Kidney epithelial cell (primary cell): ENCODE measurements around the gene NRIP3. TPM values are rescaled to one million over a fixed set of nuclear protein-coding genes. Genes with fewer than 3 reads are reported as not detected.

Experiments used
- DNase-seq: peaks from one replicate; pipeline ENCODE4 v3.0.0-alpha.2; 2010; ENCODE audit warnings: low read depth
- H3K27me3 ChIP-seq: 2 replicates; pipeline ENCODE4 v1.6.0; 2011; ENCODE audit warnings: low read length; ENCODE audit not compliant: control insufficient read depth, insufficient read depth
- H3K36me3 ChIP-seq: 2 replicates; pipeline ENCODE4 v1.5.1; 2011; ENCODE audit warnings: low read length; ENCODE audit not compliant: control insufficient read depth, insufficient read depth
- H3K4me3 ChIP-seq: 2 replicates; pipeline ENCODE4 v1.5.1; 2011; ENCODE audit warnings: low read depth, mild to moderate bottlenecking, control low read depth, low read length
- CTCF ChIP-seq: IDR thresholded peaks from 2 replicates; pipeline ENCODE4 v1.5.1; 2011; ENCODE audit warnings: mild to moderate bottlenecking, moderate library complexity, low read length, control low read depth, inconsistent platforms; ENCODE audit not compliant: insufficient read depth, poor library complexity, severe bottlenecking
- total RNA-seq: library from RNA; depleted of rRNA; stranded (reverse); fragments of >200 nt; gene quantifications from 2 replicates; pipeline ENCODE4 v1.2.3, GENCODE V29; 2015

NRIP3 gene
- total RNA-seq, 1 donor from 2014 or later: 20.5 TPM

DNA sequence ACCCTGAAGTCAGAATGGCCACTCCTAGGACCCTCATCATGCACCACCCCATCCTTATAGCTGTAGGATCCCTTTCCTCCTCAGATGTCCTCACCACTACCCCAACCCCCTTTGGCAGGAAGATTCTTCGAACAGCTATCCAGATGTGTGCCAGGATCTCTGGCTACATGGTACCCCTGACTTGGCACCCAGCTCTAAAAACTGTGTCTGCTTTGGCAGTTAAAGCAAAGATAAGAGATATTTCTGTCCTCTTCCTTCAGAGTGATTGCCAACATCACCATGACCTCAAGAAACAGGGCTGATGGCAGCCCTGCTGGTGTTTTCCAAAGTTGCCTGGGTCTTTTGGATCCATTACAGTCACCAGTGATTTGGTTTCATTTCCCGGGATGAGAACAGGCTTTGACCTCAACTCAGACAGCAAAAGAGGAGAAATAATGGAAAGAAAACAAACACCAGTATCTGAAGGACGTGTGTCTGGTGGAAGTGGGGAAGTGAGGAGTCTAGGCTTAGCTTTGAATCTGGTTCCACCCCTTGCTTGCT lies 4.3 kb upstream of the NRIP3 start:
- peaks cover 26% of the 10 kb centered on the region for H3K27me3 ChIP-seq
- no peak for TF ChIP-seq CTCF
- H3K4me3 ChIP-seq: no peak overlapping the region
- no peak for DNase-seq
- H3K36me3 ChIP-seq: no peaks in the 10 kb centered on the region

GRCh38 chr11:9005087-9005486 lies 1.3 kb upstream of the NRIP3 start:
- peaks cover 26% of the 10 kb centered on the region for H3K27me3 ChIP-seq
- no peaks in the 10 kb centered on the region for H3K36me3 ChIP-seq
- H3K4me3 ChIP-seq: no peak overlapping the region
- TF ChIP-seq CTCF: no peak
- DNase-seq: no peak

GRCh38 chr11:9004183-9004926 lies 554 bp upstream of the NRIP3 start:
- Histone ChIP-seq H3K36me3 (no peaks in the 10 kb centered on the region), H3K4me3 (peak overlapping the region; percentile 40), H3K27me3 (peaks cover 26% of the 10 kb centered on the region)
- no peak for DNase-seq
- no peak for TF ChIP-seq CTCF

DNA sequence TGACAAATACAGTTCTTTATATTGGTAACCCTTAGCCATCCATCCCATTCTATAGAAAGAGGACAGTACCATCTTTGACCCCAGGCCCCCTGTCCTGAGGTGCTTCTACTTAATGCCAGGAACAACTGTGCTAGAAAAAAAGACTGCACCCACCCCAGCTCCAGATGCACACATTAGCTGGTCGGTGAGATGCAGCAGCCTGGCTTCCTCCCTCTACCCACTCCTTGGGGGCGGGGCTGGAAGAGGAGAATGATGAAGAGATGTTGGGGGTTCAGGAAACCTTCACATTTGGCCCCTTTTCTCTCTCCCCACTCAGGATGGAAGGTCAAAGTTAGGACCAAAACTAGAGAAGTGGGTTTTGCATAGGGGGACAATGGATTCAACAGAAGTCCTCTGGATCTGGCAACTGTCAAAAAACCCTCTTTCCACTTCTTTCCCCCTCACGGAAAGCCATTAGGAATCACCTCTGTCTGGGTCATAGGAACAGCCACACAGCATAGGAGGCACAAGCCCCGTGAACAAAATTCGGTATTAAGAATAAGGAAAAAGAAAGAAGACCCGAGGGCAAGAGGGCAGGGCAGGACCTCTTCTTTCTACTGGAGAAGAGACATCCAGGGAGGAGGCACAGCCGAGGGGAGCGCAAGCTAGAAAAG lies 755 bp downstream of the NRIP3 start:
- Histone ChIP-seq H3K4me3 (peak overlapping the region; percentile 40), H3K27me3 (peaks cover 26% of the 10 kb centered on the region), H3K36me3 (no peaks in the 10 kb centered on the region)
- no peak for TF ChIP-seq CTCF
- no peak for DNase-seq

GRCh38 chr11:9001736-9002135 lies 2.1 kb downstream of the NRIP3 start:
- Histone ChIP-seq H3K27me3 (peaks cover 24% of the 10 kb centered on the region), H3K4me3 (no peak overlapping the region), H3K36me3 (no peaks in the 10 kb centered on the region)
- DNase-seq: peak; percentile 79
- no peak for TF ChIP-seq CTCF
